Panc1 (cell line): Measurements from ENCODE around the gene TREML1. TPM values are rescaled to one million over a fixed set of nuclear protein-coding genes. Genes with fewer than 3 reads are reported as not detected.

Source experiments
- ATAC-seq: fragments of 200-7000 bp; cut with Tn5 transposase; 2 replicates; pipeline ENCODE4 v1.9.1; 2020; ENCODE audit warnings: mild to moderate bottlenecking, moderate library complexity
- BruUV-seq: library from RNA; stranded (reverse); fragments of 400-500 nt; replicated peaks from 2 replicates; lab custom pipeline; 2021; lab: Mats Ljungman, UMichigan
- CTCF ChIA-PET: fragments of 300-600 bp; sonication (Branson Sonifier 250); formaldehyde crosslinking; loops from one replicate; lab custom pipeline; 2022; ENCODE audit warnings: antibody characterized with exemption; lab: Charles Lee
- POLR2A ChIA-PET: fragments of 300-600 bp; sonication (Branson Sonifier 250); formaldehyde crosslinking; loops from one replicate; lab custom pipeline; 2022; ENCODE audit warnings: antibody characterized with exemption; lab: Charles Lee
- DNase-seq: peaks from one replicate; pipeline ENCODE4 v3.0.0-alpha.2; 2010; ENCODE audit warnings: low read depth, low spot score
- H3K27ac ChIP-seq: 2 replicates; pipeline ENCODE4 v1.5.1; 2011; ENCODE audit warnings: mild to moderate bottlenecking, low read length, inconsistent platforms
- H3K27me3 ChIP-seq: fragments of 200-500 bp; sonication (Bioruptor generic); 2 replicates; pipeline ENCODE4 v1.6.0; 2014; ENCODE audit warnings: low read length, inconsistent platforms; ENCODE audit not compliant: control insufficient read depth, insufficient read depth
- H3K36me3 ChIP-seq: fragments of 200-500 bp; sonication (Bioruptor generic); 2 replicates; pipeline ENCODE4 v1.5.1; 2014; ENCODE audit warnings: inconsistent platforms, mild to moderate bottlenecking, low read length, moderate library complexity; ENCODE audit not compliant: control insufficient read depth, insufficient read depth
- H3K4me1 ChIP-seq: 2 replicates; pipeline ENCODE4 v1.5.1; 2011; ENCODE audit warnings: inconsistent platforms, mild to moderate bottlenecking, low read length, moderate library complexity; ENCODE audit not compliant: control insufficient read depth, insufficient read depth
- H3K4me3 ChIP-seq, 2 experiments: 2 replicates each; pipeline ENCODE4 v1.5.1; 2011 to 2012; ENCODE audit warnings: low read depth in 2 of 2, low read length in 2 of 2, mild to moderate bottlenecking in 2 of 2, inconsistent platforms in 1 of 2, moderate library complexity in 1 of 2
- H3K9me3 ChIP-seq: fragments of 200-500 bp; sonication (Bioruptor generic); 2 replicates; pipeline ENCODE4 v1.5.1; 2014; ENCODE audit warnings: low read depth, mild to moderate bottlenecking, inconsistent platforms, low read length, moderate library complexity; ENCODE audit not compliant: control insufficient read depth, insufficient read depth
- POLR2AphosphoS5 ChIP-seq: IDR thresholded peaks from 2 replicates; pipeline ENCODE4 v1.6.1; 2012; ENCODE audit warnings: mild to moderate bottlenecking, low read depth, low read length, moderate library complexity
- SIN3A ChIP-seq: IDR thresholded peaks from 2 replicates; pipeline ENCODE4 v1.6.1; 2012; ENCODE audit warnings: low read depth, mild to moderate bottlenecking, low read length, moderate library complexity, borderline replicate concordance; ENCODE audit not compliant: insufficient read depth
- TCF7L2 ChIP-seq: IDR thresholded peaks from 2 replicates; pipeline ENCODE4 v1.6.1; 2011; ENCODE audit warnings: mild to moderate bottlenecking, low read depth, low read length, inconsistent platforms
- in situ Hi-C: cut with HindIII; loops from 2 replicates; pipeline ENCODE4 v1.10.0; 2016; ENCODE audit warnings: low sequenced_read_pairs, low pct_unique_long_range_greater_than_20kb
- intact Hi-C: fragments of 100-400 bp; cut with micrococcal nuclease; formaldehyde crosslinking; loops from one replicate; pipeline ENCODE4 v1.10.0; 2022; ENCODE audit not compliant: unreplicated experiment
- total RNA-seq: library from RNA; stranded (reverse); gene quantifications from one replicate; pipeline ENCODE4 v1.2.1, GENCODE V29; 2021; ENCODE audit not compliant: unreplicated experiment
- TF ChIP-seq, protein P1 (sequence below), 2 experiments: IDR thresholded peaks; 2 replicates each; pipeline ENCODE4 v1.6.1; 2011 to 2012; ENCODE audit warnings: low read depth in 2 of 2, control low read depth in 1 of 2, low read length in 1 of 2, mild to moderate bottlenecking in 1 of 2, moderate library complexity in 1 of 2; ENCODE audit not compliant: insufficient read depth in 1 of 2
- TF ChIP-seq, protein P2 (sequence below): fragments of 450-650 bp; IDR thresholded peaks from 2 replicates; pipeline ENCODE4 v1.5.1; 2017; ENCODE audit warnings: mild to moderate bottlenecking

Gene TREML1
- total RNA-seq, 1 experiment from 2014 or later, result not detected

DNA sequence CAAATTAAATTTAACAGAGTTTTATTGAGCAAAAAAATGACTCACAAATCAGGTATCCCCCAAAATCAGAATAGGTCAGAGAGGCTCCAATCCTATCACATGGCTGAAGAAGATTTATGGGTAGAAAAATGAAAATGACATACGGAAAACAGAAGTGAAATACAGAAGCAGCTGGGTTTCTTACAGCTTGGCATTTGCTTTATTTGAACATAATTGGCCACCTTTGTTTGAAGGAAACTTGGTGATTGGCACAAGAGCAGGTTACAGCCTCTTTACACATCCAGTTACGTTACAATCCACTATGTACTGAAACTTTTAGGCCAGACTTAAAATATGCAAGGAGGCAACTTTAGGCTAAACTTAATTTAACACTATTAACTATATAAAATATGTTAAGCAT, 20.5 kb upstream of the TREML1 start:
- no TSS peak for BruUV-seq
- in situ Hi-C loops (no loop called here), intact Hi-C loops (no loop called here)
- Histone ChIP-seq H3K27ac (no peak overlapping the region), H3K9me3 (no peaks in the 10 kb centered on the region), H3K27me3 (peaks cover 9% of the 10 kb centered on the region; the same call in 1 of the 2 replicates), H3K4me1 (no peaks in the 10 kb centered on the region), H3K36me3 (no peaks in the 10 kb centered on the region), H3K4me3 (no peak overlapping the region)
- ATAC-seq (no peak), DNase-seq (no peak)
- ChIA-PET POLR2A (no interaction called here), CTCF (interaction anchor here (0.6 kb wide), 1 partner anchor 262 kb away, joined by 4 read pairs; no protein-coding TSS in a partner anchor)
- no peak for TF ChIP-seq SIN3A

DNA sequence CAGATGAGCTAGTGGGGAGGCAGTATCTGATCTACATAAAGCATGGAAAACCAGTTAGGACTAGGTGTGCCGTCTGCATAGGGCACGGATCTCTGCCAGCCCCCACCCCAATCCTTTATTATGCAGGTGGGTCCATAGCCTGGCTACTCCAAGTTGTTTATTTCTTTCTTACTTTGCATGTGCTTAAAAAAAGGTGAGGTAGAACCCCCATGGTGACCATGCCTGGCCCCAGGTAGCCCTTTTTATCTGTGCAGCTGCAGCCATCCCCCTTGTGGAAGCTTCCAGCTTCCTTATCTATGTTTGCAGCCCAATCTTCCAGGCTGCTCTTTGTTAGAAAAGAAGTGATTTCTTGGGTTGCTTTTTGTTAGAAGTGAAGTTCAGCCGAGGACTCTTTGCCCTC, 17.8 kb upstream of the TREML1 start:
- TF ChIP-seq SIN3A, result no peak
- TF ChIP-seq TCF7L2, result no peak
- TF ChIP-seq, protein P1, sequence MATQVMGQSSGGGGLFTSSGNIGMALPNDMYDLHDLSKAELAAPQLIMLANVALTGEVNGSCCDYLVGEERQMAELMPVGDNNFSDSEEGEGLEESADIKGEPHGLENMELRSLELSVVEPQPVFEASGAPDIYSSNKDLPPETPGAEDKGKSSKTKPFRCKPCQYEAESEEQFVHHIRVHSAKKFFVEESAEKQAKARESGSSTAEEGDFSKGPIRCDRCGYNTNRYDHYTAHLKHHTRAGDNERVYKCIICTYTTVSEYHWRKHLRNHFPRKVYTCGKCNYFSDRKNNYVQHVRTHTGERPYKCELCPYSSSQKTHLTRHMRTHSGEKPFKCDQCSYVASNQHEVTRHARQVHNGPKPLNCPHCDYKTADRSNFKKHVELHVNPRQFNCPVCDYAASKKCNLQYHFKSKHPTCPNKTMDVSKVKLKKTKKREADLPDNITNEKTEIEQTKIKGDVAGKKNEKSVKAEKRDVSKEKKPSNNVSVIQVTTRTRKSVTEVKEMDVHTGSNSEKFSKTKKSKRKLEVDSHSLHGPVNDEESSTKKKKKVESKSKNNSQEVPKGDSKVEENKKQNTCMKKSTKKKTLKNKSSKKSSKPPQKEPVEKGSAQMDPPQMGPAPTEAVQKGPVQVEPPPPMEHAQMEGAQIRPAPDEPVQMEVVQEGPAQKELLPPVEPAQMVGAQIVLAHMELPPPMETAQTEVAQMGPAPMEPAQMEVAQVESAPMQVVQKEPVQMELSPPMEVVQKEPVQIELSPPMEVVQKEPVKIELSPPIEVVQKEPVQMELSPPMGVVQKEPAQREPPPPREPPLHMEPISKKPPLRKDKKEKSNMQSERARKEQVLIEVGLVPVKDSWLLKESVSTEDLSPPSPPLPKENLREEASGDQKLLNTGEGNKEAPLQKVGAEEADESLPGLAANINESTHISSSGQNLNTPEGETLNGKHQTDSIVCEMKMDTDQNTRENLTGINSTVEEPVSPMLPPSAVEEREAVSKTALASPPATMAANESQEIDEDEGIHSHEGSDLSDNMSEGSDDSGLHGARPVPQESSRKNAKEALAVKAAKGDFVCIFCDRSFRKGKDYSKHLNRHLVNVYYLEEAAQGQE (IDR thresholded peaks at IDR 0.05; ENCODE audit: insufficient read depth in 1 of 2, low read depth in 2 of 2, low read length in 1 of 2), result no peak
- TF ChIP-seq, protein P2, sequence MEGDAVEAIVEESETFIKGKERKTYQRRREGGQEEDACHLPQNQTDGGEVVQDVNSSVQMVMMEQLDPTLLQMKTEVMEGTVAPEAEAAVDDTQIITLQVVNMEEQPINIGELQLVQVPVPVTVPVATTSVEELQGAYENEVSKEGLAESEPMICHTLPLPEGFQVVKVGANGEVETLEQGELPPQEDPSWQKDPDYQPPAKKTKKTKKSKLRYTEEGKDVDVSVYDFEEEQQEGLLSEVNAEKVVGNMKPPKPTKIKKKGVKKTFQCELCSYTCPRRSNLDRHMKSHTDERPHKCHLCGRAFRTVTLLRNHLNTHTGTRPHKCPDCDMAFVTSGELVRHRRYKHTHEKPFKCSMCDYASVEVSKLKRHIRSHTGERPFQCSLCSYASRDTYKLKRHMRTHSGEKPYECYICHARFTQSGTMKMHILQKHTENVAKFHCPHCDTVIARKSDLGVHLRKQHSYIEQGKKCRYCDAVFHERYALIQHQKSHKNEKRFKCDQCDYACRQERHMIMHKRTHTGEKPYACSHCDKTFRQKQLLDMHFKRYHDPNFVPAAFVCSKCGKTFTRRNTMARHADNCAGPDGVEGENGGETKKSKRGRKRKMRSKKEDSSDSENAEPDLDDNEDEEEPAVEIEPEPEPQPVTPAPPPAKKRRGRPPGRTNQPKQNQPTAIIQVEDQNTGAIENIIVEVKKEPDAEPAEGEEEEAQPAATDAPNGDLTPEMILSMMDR, result no peak
- TF ChIP-seq POLR2AphosphoS5, result no peak
- Histone ChIP-seq H3K36me3 (no peaks in the 10 kb centered on the region), H3K9me3 (no peaks in the 10 kb centered on the region), H3K27ac (no peak overlapping the region), H3K27me3 (peaks cover 5% of the 10 kb centered on the region; the same call in 1 of the 2 replicates), H3K4me3 (no peak overlapping the region), H3K4me1 (no peaks in the 10 kb centered on the region)
- intact Hi-C loops (no loop called here), in situ Hi-C loops (no loop called here)
- no peak for ATAC-seq
- ChIA-PET POLR2A (no interaction called here), CTCF (interaction anchor here (0.6 kb wide), 1 partner anchor 149 kb away, joined by 4 read pairs; no protein-coding TSS in a partner anchor)
- DNase-seq, result no peak
- no TSS peak for BruUV-seq

DNA sequence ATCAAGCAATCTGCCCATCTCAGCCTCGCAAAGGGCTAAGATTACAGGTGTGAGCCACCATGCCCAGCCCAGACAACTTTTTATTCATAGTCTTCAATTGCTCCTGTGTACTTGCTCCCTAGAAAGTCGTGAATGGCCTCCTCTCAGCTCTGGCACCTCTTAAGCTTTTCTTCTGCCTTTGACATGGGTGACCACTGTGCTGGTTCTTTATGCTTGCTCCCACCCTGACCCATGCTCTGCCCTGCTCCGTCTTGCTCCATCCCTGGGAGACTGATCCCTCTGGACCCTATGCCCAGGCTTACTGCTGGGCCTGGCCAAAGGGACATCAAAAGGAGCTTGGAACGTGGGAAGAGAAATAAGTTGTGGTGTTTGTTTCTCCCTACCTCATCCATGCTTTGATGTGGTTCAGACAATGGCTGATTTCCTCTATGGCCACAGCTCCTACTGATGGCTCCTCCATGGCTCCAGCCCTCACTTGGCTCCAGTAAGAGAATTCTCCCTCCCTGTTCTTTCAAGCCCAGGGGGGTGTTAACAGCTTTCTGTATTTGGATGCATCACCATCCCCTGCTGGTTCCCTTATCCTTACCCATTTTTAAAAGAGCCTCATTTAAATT, 16.5 kb upstream of the TREML1 start:
- BruUV-seq, result no TSS peak
- DNase-seq, result no peak
- intact Hi-C loops (no loop called here), in situ Hi-C loops (no loop called here)
- TF ChIP-seq TCF7L2 (no peak), POLR2AphosphoS5 (no peak), SIN3A (no peak)
- TF ChIP-seq, protein P2, result no peak
- TF ChIP-seq, protein P1 (IDR thresholded peaks at IDR 0.05; ENCODE audit: insufficient read depth in 1 of 2, low read depth in 2 of 2, low read length in 1 of 2), result no peak
- ChIA-PET POLR2A (interaction anchor here (0.5 kb wide), 1 partner anchor 1764 kb away, joined by 4 read pairs; no protein-coding TSS in a partner anchor), CTCF (no interaction called here)
- H3K27ac ChIP-seq, result no peak overlapping the region
- peaks cover 10% of the 10 kb centered on the region for H3K27me3 ChIP-seq
- no peaks in the 10 kb centered on the region for H3K9me3 ChIP-seq
- no peak for ATAC-seq
- no peaks in the 10 kb centered on the region for H3K36me3 ChIP-seq
- no peak overlapping the region for H3K4me3 ChIP-seq
- H3K4me1 ChIP-seq, result no peaks in the 10 kb centered on the region
